Gastrocnemius medialis (tissue), 4 donors: ENCODE measurements around the gene MIF4GD.

ENCODE experiments used
- POLR2A ChIP-seq, 2 donors: fragments of 450-650 bp; IDR thresholded peaks; one replicate each; pipeline ENCODE4 v1.6.1; 2017; ENCODE audit warnings: antibody characterized with exemption in 2 of 2, mild to moderate bottlenecking in 2 of 2, moderate library complexity in 2 of 2
- TF ChIP-seq, protein P1 (sequence below), 5 experiments: fragments of 450-650 bp in 3 of 5; fragments of 200-600 bp in 2 of 5; sonication (generic) in 2 of 5; IDR thresholded peaks in 4 of 5; conservative IDR thresholded peaks in 1 of 5; 1 replicate in 4 of 5; 2 replicates in 1 of 5; pipeline ENCODE4 v1.5.1; 2016 to 2019; ENCODE audit warnings: antibody characterized with exemption in 5 of 5, mild to moderate bottlenecking in 3 of 5, moderate library complexity in 3 of 5

DNA sequence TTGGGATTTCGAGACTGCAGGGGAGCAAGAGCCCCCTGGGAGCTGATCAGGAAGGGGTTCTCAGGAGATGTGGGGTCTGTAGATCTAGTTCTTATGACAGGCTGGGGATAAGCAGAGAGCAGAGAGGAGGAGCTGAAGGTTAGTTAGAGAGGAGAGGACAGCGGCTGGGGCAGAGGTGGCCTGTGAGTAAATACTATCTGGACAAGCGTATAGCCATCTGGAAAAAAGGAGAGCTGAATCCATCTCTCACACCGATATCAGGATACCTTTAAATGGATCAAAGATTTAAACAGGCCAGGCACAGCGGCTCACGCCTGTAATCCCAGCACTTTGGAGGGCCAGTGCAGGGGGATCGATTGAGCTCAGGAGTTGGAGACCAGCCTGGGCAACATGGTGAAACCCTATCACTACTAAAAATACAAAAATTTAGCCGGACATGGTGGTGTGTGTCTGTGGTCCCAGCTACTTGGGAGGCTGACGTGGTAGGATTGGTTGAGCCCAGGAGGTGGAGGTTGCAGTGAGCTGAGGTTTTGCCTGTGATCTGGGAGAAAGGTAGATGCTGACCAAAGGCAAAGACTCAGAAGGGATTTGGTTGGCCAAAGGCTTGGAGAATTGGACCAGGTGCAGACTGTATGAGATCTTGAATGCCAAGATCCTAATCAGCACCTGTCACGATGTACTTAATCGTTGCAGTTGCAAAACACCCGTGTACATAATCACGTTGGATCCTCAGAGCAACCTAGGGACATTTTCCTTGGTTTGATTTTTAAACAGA is 37.1 kb upstream of the MIF4GD start:
- TF ChIP-seq, protein P1, sequence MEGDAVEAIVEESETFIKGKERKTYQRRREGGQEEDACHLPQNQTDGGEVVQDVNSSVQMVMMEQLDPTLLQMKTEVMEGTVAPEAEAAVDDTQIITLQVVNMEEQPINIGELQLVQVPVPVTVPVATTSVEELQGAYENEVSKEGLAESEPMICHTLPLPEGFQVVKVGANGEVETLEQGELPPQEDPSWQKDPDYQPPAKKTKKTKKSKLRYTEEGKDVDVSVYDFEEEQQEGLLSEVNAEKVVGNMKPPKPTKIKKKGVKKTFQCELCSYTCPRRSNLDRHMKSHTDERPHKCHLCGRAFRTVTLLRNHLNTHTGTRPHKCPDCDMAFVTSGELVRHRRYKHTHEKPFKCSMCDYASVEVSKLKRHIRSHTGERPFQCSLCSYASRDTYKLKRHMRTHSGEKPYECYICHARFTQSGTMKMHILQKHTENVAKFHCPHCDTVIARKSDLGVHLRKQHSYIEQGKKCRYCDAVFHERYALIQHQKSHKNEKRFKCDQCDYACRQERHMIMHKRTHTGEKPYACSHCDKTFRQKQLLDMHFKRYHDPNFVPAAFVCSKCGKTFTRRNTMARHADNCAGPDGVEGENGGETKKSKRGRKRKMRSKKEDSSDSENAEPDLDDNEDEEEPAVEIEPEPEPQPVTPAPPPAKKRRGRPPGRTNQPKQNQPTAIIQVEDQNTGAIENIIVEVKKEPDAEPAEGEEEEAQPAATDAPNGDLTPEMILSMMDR (IDR thresholded peaks at IDR 0.05 in 4 of 5, conservative IDR thresholded peaks at IDR 0.05 in 1 of 5), result no peak
- no peak for TF ChIP-seq POLR2A (IDR thresholded peaks at IDR 0.05)
